ENCODE data around the gene GPX4. TPM values are rescaled to one million over a fixed set of nuclear protein-coding genes. Genes with fewer than 3 reads are reported as not detected.

GPX4 gene
- total and polyA plus RNA-seq, 2 donors (not counting 1 experiment from before 2014, with no cell fraction given) = 213 to 317 TPM

DNA sequence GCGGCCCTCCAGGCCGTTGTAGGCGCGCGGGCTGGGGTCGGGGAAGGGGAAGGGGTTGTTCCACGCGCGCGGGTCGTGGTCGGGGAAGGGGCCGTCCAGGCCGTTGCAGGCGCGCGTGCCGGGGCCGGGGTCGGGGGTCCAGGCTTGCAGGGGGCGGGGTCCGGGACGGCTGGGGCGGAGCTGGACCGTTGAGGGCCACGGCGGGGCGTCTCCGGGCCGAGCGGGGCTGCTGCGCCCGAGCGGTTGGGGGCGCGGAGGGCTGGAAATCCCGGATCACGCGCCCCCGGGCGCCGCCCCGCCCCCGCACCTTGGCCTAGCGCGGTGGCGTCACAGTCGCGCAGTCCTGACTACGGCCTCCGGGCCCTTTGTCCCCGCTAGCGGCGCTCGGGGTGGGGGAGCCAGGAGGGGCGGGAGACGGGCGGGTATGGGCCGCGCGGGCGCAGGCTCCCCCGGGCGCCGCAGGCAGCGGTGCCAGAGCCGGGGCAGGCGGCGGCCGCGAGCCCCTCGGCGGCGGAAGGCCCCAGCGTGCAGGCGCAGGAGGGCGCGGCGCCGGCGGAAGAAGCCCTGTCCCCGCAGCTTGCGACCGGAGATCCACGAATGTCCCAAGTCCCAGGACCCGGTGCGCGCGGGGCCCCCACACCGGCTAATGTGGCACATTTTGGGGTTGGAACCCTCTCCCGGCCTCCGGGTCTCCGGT, 665 bp downstream of the GPX4 start:
- Histone ChIP-seq H3K9me3 (ENCODE audit: control extremely low read depth in 1 of 3, control insufficient read depth in 2 of 3, insufficient read depth in 1 of 3, low read length in 2 of 3) (no peaks in the 10 kb centered on the region), H3K4me3 (ENCODE audit: control extremely low read depth in 1 of 5, extremely low read depth in 1 of 5, insufficient read depth in 1 of 5, low read depth in 2 of 5, low read length in 4 of 5) (peak overlapping the region; percentile 42 to 90 (median 80)), H3K79me2 (ENCODE audit: control insufficient read depth, insufficient read depth, low read length) (peaks cover 6% of the 10 kb centered on the region), H2AFZ (ENCODE audit: insufficient read depth, low read depth, low read length, poor library complexity, severe bottlenecking) (peak overlapping the region; percentile 27), H3K4me2 (replicated peaks; ENCODE audit: low read depth, low read length, poor library complexity, severe bottlenecking) (peak overlapping the region; percentile 96), H3K27me3 (replicated peaks in 1 of 4; ENCODE audit: control extremely low read depth in 1 of 4, control insufficient read depth in 3 of 4, insufficient read depth in 4 of 4, low read length in 3 of 4) (no peaks in the 10 kb centered on the region), H4K20me1 (ENCODE audit: control insufficient read depth, insufficient read depth, low read length, poor library complexity, severe bottlenecking) (peaks cover 32% of the 10 kb centered on the region), H3K36me3 (replicated peaks in 1 of 2; ENCODE audit: control extremely low read depth in 1 of 2, control insufficient read depth in 1 of 2, extremely low read depth in 1 of 2, insufficient read depth in 2 of 2, low read length in 1 of 2) (peaks cover 0 to 19% of the 10 kb centered on the region in 2 experiments), H3K4me1 (ENCODE audit: control insufficient read depth in 2 of 2, insufficient read depth in 2 of 2, low read length in 2 of 2) (peaks cover 26 to 58% of the 10 kb centered on the region in 2 donors), H3K9ac (ENCODE audit: low read length) (peak overlapping the region; percentile 99), H3K27ac (ENCODE audit: low read length in 2 of 2) (peak overlapping the region; percentile 88 to 100)
- ATAC-seq (ENCODE audit: low read depth) (peak; percentile 48), DNase-seq (peak; percentile 94)
- TF ChIP-seq, protein P1, sequence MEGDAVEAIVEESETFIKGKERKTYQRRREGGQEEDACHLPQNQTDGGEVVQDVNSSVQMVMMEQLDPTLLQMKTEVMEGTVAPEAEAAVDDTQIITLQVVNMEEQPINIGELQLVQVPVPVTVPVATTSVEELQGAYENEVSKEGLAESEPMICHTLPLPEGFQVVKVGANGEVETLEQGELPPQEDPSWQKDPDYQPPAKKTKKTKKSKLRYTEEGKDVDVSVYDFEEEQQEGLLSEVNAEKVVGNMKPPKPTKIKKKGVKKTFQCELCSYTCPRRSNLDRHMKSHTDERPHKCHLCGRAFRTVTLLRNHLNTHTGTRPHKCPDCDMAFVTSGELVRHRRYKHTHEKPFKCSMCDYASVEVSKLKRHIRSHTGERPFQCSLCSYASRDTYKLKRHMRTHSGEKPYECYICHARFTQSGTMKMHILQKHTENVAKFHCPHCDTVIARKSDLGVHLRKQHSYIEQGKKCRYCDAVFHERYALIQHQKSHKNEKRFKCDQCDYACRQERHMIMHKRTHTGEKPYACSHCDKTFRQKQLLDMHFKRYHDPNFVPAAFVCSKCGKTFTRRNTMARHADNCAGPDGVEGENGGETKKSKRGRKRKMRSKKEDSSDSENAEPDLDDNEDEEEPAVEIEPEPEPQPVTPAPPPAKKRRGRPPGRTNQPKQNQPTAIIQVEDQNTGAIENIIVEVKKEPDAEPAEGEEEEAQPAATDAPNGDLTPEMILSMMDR (IDR thresholded peaks at IDR 0.05) = no peak
- no peak for TF ChIP-seq EZH2 (IDR thresholded peaks at IDR 0.05; ENCODE audit: borderline replicate concordance, insufficient read depth, low read depth, low read length, poor library complexity, severe bottlenecking)
- Mint-ChIP-seq H3K27me3 (no peaks in the 10 kb centered on the region), H3K9me3 (ENCODE audit: insufficient read depth) (no peaks in the 10 kb centered on the region), H3K4me3 (peak overlapping the region; percentile 81), H3K4me1 (peaks cover 34% of the 10 kb centered on the region), H3K27ac (peak overlapping the region; percentile 94)
- intact Hi-C loops (cut with micrococcal nuclease) = loop anchor here (1.0 to 5.0 kb wide), 5 partner anchors 37 to 163 kb away; partner anchors contain the start of genes ARHGAP45, ATP5F1D, CIRBP and SBNO2
- under 1% methylated on average over 92 of the region's 93 CpGs for WGBS (ENCODE audit: insufficient coverage)
- POLR2A ChIA-PET = interaction anchor here (0.6 to 4.0 kb wide), 17 partner anchors 9 to 248 kb away, joined by 3 to 21 read pairs (median 6); partner anchors contain the start of genes ABCA7, ARHGAP45, CIRBP and RNU6-2
- CTCF ChIA-PET = interaction anchor here (0.6 to 1.4 kb wide), 5 partner anchors 9 to 162 kb away, joined by 3 to 6 read pairs (median 3); no protein-coding TSS in a partner anchor
